SU-DHL-6 (cell line): Measurements from ENCODE around the gene CDH22.

ENCODE experiments used
- EZH2phosphoT487 ChIP-seq: fragments of 200-600 bp; sonication (generic), shearing (Covaris generic); conservative IDR thresholded peaks from 2 replicates; pipeline ENCODE4 v1.6.1; 2018; ENCODE audit warnings: mild to moderate bottlenecking, antibody characterized with exemption, low read length, moderate library complexity, mixed read lengths
- TF ChIP-seq, protein P1 (sequence below): fragments of 200-600 bp; sonication (generic); IDR thresholded peaks from one replicate; pipeline ENCODE4 v1.5.1; 2017; ENCODE audit warnings: antibody characterized with exemption, mild to moderate bottlenecking, low read length, moderate library complexity; ENCODE audit not compliant: insufficient read depth, poor library complexity, severe bottlenecking

DNA sequence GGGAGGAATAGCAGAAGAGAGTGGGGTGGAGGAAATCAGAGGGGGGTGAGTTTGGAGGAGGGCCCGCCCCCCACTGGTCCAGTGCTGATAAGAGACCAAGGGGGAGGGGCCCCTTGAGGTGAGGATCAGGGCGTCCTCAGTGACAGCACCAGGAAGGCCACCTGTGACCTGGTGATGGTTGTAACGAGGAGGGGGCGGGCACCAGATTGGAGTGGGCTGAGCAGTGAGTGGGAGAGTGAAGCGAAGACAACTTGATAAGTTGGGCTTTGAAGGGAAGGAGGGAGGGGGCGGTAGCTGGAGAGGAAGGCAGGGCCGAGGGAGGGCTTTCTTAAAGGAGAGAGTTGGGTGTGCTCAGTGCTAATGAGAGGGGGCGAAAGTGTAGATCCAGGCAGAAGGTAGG lies 30.7 kb downstream of the CDH22 start:
- TF ChIP-seq, protein P1, sequence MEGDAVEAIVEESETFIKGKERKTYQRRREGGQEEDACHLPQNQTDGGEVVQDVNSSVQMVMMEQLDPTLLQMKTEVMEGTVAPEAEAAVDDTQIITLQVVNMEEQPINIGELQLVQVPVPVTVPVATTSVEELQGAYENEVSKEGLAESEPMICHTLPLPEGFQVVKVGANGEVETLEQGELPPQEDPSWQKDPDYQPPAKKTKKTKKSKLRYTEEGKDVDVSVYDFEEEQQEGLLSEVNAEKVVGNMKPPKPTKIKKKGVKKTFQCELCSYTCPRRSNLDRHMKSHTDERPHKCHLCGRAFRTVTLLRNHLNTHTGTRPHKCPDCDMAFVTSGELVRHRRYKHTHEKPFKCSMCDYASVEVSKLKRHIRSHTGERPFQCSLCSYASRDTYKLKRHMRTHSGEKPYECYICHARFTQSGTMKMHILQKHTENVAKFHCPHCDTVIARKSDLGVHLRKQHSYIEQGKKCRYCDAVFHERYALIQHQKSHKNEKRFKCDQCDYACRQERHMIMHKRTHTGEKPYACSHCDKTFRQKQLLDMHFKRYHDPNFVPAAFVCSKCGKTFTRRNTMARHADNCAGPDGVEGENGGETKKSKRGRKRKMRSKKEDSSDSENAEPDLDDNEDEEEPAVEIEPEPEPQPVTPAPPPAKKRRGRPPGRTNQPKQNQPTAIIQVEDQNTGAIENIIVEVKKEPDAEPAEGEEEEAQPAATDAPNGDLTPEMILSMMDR: no peak
- TF ChIP-seq EZH2phosphoT487: no peak
